Stimulated activated naive CD8-positive, alpha-beta T cell treated with anti-CD3 and anti-CD28 coated beads, Interleukin-15, Interleukin-2, amounts not matched to agents 100 U/mL and 50 U/mL, for 24 hours (primary cell): ENCODE measurements around the gene CLMP.
A peak's percentile ranks its signal among the peaks of the same experiment; 100 is the strongest.
"Not testable (repeated sequence)": the region's sequence is repeated elsewhere in the genome, so short reads cannot be mapped to it uniquely, and the experiment has no call there.

Experiments used
- ATAC-seq: fragments of 150-1000 bp; cut with Tn5 transposase; one replicate; pipeline ENCODE4 v1.10.0; 2021
- DNase-seq: peaks from one replicate; pipeline ENCODE4 v3.0.0; 2021

The CLMP gene

DNA sequence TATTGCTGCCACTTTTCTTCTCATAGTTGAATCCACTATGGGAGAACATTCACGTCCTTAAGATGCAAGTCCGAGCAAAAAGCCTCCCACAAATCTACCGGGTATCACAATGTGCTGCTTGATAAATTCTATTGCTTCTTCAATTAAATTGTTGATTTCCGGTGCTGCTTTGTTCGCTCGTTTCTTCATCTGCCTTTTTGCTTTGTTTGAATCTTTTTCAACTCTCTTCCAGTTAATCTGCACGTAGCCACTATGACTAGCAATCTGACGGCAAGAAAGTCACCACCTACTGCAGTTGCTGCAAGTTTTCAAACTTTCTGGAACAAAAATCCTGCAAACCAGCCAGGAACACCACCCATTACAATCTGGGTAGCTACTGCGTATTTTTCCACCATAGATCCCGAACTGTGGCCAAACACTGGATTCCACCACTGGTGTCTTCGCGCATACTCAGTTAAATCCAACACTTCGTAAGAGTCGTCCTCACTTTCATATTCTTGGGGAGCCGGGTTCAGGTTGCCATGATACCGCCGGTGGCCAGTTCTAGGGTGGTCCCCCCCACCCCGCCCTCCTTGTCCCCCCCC lies 59.1 kb downstream of the CLMP start:
- no peak for DNase-seq
- ATAC-seq: no peak

DNA sequence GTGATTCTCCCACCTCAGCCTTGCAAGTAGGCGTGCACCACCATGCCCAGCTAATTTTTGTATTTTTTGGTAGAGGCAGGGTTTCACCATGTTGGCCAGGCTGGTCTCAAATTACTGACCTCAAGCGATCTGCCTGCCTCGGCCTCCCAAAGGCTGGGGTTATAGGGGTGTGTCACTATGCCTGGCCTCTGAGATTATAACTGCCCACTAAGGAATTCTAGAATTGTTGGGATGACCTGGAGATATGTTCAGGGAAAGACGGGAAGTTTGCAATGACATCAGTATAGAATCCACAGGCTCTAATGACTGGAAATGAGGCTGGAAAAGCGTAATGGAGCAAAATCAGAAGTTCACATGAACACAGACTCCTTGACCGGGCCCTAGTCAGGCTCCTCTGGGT lies 62.2 kb downstream of the CLMP start:
- no peak for DNase-seq
- ATAC-seq: no peak

DNA sequence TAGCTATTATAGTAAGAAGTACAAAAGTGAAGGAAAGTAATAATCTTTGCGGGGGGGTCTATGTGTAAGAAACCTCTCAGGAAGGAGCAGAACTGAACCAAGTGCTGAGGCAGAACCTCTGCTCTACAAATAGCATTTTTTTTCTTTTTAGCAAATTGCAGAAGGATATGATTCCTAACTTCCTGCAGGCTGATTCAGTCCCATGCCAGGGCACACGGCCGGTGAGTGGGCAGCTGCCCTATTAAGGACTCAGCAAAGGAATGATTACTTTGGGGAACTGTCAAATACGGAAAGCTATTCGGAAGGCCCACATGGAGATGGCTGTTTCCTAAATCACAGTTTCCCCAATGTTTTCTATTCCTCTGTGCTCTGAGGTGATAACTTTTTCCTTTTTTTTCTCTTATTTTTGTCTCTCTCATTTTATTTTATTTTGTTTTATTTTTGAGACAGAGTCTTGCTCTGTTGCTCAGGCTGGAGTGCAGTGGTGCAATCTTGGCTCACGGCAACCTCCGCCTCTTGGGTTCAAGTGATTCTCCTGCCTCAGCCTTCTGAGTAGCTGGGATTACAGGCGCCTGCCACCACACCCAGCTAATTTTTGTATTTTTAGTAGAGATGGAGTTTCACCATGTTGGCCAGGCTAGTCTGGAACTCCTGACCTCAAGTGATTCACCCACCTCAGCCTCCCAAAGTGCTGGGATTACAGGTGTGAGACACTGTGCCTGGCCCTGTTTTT lies 62.8 kb downstream of the CLMP start:
- DNase-seq, ATAC-seq: not testable (repeated sequence)

DNA sequence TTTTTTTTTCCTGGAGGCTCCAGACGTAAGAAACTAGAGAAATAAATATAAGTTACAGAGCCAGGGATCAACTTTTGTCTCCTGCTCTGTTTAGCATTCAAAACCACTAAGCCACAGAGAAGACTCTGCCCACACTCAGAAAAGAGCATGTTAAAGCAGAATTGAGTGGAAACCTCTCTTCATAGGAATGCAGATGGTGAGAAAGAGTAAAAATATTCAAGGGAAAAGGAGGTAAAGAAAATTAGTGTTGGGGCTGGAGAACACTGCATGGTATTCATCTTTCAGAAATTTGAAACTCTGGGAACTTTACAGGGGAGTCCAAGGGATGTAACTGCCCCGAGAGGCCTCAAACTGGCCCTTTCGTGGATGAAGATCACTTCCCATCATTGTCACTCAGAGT lies 65.1 kb downstream of the CLMP start:
- ATAC-seq (no peak), DNase-seq (no peak)

DNA sequence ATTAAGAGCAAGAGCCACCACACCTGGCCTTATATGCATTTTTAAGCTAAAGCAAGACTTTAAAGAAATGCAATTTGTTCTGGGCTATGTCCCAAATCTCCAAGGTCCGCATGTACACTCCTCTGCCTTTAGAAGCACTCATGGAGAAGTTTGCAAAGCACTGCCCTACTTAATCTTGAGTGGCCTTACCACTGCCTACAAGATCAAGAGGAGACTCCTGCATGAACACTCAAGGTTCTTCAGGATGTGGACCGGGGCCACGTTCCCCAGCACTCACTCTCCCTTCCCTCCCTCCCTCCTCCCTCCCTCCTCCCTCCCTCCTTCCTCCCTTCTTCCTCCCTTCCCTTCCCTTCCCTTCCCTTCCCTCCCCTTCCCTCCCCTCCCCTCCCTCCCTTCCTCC lies 69.9 kb downstream of the CLMP start:
- DNase-seq (no peak), ATAC-seq (no peak)

DNA sequence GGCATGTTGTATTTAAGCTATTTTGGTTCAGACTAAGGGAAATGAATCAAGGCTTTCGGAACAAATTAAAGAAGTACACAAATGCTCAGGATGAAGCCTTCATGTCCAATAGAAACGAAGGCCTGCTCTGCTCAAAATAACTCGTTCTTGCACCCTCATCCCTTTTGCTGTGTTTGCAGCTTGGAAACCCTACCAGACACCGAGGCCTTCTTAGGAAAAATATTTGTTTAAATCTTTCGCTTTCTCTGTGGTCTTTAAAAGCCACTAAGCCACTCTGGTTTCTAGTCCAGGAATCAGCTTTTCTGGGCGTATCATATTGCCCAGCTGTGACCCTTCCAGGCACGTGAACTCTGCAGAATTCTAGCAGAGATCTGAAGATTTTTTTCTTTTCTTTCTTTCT lies 72.2 kb downstream of the CLMP start:
- ATAC-seq (no peak), DNase-seq (no peak)

DNA sequence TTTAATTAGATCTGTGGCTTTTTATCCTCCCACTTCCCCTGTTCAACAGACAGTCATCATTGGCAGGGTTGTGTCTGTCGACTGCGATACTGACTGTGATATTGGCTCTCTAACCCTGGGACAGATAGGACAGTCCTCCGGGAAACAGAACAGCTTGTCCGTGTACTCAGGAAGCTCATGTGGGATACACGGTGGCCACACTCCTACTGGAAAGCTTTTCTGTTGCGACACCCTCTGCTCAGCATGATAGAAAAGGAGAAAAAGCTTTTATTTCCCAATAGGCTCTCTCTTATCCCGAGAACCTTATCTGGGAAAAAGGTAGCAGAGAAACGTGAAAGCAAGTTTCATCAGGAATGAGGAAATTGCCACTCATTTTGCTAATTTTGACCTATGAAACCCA lies 72.7 kb downstream of the CLMP start:
- DNase-seq (no peak), ATAC-seq (no peak)

DNA sequence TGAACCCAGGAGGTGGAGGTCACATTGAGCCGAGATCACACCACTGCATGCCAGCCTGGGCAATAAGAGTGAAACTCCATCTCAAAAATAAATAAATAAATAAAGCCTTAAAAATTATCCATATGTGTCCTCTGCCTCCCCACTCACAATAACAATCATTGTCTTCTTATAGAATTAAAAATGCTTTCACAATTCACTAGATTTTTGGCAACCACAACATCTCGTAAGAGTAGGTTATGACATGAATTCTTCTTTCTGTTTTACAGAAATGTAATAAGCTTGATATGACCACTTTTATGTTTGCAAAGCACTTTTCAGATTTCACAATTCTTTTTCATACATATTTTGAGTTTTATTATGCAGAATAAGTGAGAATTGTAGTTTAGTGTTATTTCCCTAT lies 78.6 kb downstream of the CLMP start:
- DNase-seq (no peak), ATAC-seq (no peak)

DNA sequence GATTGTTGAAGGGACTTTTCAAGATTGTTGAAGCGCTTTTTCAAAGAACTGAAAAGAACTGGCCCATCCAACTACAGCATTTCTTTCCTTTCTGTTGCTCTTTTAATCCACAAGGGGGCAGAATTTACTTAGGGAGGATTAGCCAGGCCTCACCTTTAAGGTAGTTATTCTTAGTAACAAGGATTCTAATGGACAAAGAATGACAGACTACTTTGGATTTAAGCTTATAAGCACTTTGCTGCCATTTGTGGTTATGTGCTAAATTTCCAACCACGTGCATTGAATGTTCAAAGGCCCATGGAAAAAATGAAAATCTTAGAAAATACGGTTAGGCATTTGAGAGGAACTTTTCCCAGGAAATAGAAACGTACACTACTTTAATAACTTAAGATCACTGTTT lies 83.6 kb downstream of the CLMP start:
- DNase-seq: no peak

DNA sequence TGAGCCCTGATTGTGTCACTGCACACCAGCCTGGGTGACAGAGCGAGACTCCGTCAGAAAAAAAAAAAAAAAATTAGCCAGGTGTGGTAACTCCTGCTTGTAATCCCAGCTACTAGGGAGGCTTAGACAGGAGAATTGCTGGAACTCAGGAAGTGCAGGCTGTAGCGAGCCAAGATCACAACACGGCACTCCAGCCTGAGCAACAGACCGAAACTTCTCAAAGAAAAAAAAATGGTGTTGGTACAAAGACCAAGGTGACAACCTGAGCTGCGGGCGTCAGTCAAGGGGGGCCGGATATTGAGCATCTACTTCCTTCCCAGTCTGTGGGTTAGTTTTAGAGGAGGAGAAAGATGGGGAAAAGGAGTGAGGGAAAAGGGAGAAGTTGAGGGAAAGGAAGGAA lies 84.7 kb downstream of the CLMP start:
- DNase-seq (no peak), ATAC-seq (no peak)

More for the DNA sequence above, 83.6 kb downstream of the CLMP start:
- ATAC-seq: peak; percentile 28

DNA sequence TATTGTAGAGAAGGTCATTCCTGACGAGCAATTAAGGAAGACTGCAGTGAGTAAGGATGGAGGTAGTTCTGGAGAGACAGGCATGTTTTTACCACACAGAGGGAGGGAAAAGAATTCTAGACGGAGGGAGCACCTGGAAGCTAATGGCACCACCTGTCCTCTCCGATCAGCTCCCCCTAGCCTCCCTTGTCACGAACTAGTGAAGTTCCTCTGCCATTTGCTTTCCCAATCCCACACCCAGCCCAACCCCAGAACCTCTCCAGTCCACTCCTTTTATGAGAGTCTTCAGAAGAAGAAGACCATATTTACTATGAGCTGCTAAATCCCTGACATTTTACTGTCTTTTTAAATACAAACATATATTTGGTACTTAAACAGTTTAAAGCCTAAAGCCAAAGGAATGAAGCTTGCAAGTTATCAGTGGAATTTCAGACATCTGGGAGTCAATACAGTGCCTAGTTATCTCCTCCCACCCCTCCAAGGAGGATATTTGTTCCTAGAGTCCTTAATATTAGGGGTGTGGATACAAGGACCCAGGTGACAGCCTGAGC lies 87.0 kb downstream of the CLMP start:
- no peak for ATAC-seq
- no peak for DNase-seq

DNA sequence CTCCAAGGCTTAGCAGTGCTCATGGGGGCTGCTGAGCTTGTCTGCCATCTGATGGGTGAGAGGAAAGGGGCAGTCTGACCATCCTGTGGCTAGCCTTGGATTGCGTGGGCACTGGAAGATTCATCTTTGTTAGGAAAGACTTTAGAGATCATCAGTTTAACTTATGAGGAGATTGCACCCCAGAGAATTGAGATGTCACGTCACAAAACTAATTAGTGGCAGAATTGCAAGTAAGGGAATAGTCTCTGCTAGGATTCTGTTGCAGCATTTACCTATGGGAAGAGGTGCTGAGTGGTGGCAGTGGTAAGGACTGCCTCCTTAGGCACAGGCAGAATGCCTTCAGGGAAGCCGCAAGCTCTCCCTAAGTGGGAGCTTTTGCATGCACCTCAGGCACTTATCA lies 90.4 kb downstream of the CLMP start:
- ATAC-seq (no peak), DNase-seq (no peak)

DNA sequence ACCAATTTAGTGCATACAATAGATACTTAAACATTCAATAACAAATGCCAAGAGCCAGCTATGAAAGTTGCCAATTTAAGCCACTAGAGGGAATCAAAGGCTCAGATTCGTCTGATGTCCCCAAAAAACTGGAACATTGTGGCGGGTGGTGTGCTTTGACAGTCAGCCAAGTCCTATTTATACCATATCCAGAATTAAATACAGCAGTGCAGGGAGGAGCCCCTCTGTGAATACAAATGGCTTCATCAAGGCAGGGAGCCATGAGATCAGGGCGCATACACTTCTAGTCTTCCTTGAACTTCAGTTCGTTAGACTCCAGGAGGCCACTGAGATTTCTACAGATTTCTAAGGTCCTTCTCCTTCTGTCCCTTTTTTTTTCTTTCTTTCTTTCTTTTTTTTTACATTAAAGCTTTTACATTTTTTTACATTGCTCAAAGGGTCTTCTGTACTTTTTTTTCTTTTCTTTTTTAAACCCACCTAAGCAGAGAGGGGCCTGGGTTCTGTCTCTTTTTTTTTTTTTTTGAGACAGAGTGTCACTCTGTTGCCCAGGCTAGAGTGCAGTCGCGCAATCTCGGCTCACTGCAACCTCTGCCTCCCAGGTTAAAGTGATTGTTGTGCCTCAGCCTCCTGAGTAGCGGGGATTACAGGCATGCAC lies 91.6 kb downstream of the CLMP start:
- DNase-seq: no peak

DNA sequence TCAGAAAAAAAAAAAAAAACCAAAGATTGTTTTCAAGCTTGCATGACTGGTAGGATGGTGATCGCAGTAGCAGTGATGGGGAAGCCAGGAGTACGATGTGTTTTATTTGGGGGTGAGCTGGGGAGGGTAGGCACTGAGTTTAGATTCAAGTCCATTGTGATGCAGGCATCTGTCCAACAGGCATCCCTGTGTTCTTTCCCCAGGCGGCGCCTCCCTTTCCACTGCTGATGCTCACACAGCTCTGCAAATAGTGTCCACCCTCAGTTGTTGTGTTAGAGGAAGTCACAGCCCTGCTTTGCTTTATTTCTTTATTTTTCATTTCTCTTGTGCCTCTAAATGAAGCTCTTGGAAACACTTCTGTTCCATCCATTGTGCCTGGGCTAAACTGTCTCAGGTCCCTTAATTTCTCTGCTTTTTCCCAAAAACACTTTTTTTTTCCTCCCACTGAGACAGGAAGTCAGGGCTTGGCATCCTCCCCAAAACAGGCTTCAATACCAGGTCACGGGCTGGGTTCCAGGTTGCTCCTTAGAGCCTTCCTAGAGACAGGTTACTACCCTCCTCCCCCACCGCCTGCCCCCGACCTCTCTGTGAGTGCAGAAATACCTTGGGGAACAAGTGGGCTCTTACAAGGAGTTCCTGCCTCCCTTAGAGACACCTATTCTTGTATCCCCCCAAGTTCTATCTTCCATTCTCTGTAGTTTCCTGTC lies 94.5 kb downstream of the CLMP start:
- no peak for ATAC-seq
- DNase-seq: no peak

More for the DNA sequence above, 91.6 kb downstream of the CLMP start:
- ATAC-seq: no peak

DNA sequence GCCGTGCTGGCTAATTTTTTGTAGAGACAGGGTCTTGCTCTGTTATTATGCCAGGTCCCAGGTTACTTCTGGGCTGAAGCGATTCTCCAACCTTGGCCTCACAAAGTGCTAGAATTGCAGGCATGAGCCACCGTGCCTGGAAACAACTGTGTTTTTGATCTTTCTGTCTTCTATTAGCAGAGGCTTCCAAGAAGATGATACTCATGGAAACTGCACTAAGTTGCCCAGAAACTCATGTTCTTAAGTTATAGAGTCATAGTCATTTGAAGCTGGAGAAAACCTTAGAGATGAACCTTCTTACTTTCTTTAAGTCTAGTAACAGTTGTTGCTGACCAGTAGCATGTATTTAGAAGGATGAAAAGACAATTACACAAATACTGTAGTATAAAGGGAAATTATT lies 96.1 kb downstream of the CLMP start:
- DNase-seq (no peak), ATAC-seq (no peak)

DNA sequence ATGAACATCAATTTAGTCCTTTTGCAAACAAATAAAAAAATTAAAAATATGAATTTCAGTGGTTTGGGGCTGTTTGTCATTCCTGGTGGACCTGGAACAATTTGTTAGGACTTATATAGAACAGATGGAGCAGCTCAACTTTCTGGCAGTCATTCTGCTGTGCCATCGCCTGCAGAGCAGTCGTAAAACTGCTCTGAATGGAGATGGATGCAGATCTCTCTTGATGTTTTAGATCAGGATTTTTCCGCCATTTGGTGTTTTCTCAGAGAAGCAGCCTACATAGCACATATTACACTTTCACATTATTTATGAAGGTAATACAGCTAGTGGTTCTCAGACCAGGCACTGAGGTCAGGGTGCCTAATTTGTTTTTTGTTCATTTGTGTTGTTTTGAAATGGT lies 101.3 kb downstream of the CLMP start:
- no peak for ATAC-seq

DNA sequence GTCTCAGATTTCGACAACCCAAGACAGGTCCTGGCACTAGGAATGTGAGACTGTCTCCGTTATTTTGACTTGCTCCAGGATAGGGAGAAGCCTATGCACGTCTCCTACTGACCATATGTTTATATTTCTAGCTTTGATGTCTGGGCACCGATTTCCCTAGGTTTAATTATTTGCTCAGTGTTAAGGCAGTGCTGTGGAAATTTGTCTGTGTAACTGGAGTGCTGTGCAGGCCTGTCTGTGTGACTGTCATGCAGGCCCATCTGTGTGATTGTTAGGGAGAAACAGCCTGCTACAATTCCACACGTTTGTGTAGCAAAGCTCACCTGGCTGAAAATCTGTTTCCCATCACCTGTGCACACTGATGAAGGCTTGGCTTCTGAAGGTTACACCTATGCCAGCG lies 103.5 kb downstream of the CLMP start:
- no peak for ATAC-seq
- no peak for DNase-seq

More for the DNA sequence above, 101.3 kb downstream of the CLMP start:
- DNase-seq: no peak

DNA sequence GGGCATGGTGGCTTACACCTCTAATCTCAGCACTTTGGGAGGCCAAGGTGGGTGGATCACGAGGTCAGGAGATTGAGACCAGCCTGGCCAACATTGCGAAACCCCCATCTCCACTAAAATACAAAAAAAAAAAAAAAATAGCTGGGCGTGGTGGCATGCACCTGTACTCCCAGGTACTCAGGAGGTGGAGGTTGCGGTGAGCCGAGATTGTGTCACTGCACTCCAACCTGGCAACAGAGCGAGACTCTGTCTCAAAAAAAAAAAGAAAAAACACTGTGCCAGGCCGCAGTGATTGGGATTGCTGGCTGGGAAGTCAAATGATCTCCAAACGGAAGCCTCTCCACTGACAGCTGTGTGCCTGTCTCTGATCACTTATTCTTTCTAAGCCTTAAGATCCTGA lies 104.9 kb downstream of the CLMP start:
- DNase-seq, ATAC-seq: not testable (repeated sequence)

DNA sequence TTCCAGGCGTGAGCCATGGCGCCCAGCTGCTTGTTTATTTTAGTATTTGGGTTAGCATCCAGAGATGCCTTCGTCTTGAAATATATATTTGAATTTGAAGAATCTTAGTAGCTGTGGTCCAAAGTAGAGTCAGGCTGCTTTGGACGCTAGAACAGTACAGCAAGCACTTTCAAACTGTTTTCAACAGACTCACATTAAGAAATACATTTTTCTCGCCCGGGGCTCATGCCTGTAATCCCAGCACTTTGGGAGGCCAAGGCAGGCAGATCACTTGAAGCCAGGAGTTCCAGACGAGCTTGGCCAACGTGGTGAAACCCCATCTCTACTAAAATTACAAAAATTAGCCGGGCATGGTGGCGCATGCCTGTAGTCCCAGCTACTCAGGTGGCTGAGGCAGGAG lies 106.2 kb downstream of the CLMP start:
- DNase-seq, ATAC-seq: not testable (repeated sequence)

DNA sequence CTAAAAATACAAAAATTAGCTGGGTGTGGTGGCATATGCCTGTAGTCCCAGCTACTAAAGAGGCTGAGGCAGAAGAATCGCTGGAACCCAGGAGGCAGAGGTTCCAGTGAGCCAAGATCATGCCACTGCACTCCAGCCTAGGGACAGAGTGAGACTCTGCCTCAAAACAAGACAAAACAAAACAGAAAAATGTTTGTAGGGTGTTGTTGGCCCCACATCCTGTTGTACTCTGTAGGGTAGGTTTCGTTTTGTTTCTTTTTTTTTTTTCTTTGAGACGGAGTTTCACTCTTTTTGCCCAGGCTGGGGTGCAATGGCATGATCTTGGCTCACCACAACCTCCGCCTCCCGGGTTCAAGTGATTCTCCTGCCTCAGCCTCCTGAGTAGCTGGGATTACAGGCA lies 107.4 kb downstream of the CLMP start:
- ATAC-seq: peak; percentile 56
- not testable (repeated sequence) for DNase-seq

DNA sequence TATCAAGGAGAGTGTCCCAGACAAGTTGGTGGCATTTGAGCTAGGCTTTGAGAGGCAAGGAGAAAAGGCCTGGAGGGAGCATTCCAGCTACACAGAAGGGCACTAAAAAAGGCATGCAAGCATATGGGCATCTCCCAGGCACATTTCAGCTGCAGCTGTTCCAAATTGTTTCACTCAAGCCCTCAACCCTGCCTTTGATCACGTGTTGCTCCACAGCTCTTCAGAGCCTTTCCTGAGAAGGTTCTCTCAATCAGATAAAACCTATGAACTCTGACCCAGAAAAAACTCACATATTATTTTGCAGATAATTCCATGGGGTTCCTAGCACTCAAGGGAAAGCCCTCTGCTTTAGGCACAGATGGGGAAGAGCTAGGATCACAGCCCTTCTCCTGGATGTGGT lies 108.7 kb downstream of the CLMP start:
- ATAC-seq: no peak
- DNase-seq: no peak

DNA sequence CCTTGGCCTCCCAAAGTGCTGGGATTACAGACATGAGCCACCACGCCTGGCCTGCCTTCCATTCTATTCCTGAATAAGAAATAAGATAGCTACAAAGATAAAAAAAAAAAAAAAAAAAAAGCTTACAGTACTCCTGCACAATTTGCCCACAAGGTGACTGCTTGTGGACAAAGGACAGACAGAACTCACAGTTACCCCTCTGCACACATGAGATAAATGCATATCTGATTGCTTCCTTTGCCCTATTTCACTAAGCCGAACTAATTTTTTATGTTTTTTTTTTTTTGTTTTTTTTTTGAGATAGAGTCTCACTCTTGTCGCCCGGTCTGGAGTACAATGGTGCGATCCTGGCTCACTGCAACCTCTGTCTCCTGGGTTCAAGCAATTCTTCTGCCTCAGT lies 109.6 kb downstream of the CLMP start:
- DNase-seq (no peak), ATAC-seq (no peak)

DNA sequence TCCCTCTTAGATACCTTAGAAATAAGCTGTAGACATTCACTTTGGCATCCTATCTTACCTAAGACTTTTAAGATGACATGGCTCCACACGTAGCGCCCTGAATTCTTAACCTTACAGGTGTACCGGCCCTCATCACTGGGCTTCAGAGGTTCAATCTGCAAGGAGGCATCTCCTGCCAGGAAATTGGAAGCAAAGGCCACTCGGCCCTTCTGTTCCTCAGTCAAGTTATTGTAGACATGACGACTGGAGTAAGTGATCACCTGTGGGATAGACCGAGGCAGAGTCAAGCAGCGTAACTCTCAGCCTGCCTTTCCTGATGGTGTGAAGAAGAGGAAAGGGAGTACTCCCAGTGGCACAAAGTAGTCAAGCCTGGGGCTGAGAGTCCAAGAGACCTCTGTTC lies 110.6 kb downstream of the CLMP start:
- no peak for ATAC-seq

More for the DNA sequence above, 110.6 kb downstream of the CLMP start:
- no peak for DNase-seq
